Measurements from ENCODE around the gene HECTD2. TPM values are rescaled to one million over a fixed set of nuclear protein-coding genes. Genes with fewer than 3 reads are reported as not detected.
A peak's percentile ranks its signal among the peaks of the same experiment; 100 is the strongest.

The HECTD2 gene
- total RNA-seq, 1 donor from 2014 or later, result 22.1 TPM

DNA sequence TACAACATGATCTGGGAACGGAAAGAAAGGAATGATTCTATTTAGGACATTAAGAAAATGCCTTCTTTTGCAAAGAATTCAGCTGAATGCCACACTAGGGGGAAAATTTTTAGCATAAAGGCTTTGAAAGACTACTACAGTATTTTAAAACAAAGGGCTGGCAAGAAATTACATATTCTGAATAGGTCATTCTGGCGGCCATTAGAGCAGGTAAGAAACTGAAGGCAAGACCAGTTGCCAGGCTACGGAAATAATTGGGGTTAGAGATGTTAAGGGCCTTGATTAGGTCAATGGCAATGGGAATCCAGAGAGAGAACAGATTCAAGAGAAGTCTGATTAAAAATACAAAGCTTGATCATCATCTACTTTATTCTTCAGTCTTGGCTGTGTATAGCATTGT is 3.8 kb upstream of the HECTD2 start:
- no peak for DNase-seq (ENCODE audit: extremely low spot score, unreplicated experiment)
- peaks cover 2% of the 10 kb centered on the region for H3K36me3 Mint-ChIP-seq (ENCODE audit: unreplicated experiment)
- no peak overlapping the region for H3K27ac Mint-ChIP-seq (ENCODE audit: unreplicated experiment)
- H3K9me3 Mint-ChIP-seq (ENCODE audit: unreplicated experiment), result no peaks in the 10 kb centered on the region
- no peaks in the 10 kb centered on the region for H3K27me3 Mint-ChIP-seq (ENCODE audit: unreplicated experiment)
- no peak overlapping the region for H3K4me3 Mint-ChIP-seq (ENCODE audit: unreplicated experiment)
- no peak for TF ChIP-seq CTCF (IDR thresholded peaks at IDR 0.05)
- H3K4me1 Mint-ChIP-seq (ENCODE audit: unreplicated experiment), result peaks cover 21% of the 10 kb centered on the region

- peak; percentile 90 for DNase-seq (ENCODE audit: extremely low spot score, unreplicated experiment)
- Mint-ChIP-seq H3K27me3 (ENCODE audit: unreplicated experiment) (no peaks in the 10 kb centered on the region), H3K4me3 (ENCODE audit: unreplicated experiment) (peak overlapping the region; percentile 83), H3K9me3 (ENCODE audit: unreplicated experiment) (no peaks in the 10 kb centered on the region), H3K27ac (ENCODE audit: unreplicated experiment) (peak overlapping the region; percentile 96), H3K4me1 (ENCODE audit: unreplicated experiment) (peaks cover 27% of the 10 kb centered on the region), H3K36me3 (ENCODE audit: unreplicated experiment) (peaks cover 2% of the 10 kb centered on the region)
- peak; percentile 24 for TF ChIP-seq CTCF (IDR thresholded peaks at IDR 0.05)
Measured at GRCh38 chr10:91409069-91409868, 875 bp upstream of the HECTD2 start.

DNA sequence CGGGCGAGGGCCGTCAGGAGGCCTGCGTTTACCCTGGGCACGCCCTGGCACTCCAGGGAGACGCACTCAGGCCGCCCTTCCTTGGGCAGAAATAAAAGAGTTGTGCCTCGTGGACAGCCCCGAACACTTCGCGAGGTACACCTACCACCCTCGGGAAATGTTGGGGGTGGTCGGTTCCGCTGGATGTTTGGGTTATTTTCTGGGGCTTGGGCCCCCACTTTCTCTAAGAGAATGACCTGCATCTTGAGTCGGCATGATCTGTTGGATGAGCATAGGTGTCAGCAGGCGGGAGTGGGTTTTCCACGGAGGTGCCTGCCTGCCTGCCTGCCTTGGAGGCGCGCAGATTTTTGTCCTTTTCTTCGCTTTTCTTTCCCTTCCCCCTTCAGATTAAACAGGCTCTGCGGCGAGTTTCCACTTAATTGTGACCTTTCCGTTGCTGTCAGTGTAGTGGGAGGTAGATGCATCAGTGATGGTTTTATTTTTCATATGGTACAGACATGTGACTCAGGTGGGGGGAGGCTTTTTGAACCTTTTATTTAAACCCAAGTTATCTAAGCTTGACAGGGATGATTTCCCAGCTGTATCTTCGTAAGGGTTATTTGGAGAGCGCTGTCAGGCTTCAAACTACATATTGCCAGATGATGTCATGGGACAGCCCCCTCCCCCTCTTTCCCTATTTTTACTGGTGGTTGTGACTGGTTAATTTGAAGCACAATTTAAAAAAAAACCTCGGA is 661 bp downstream of the HECTD2 start:
- Mint-ChIP-seq H3K9me3 (ENCODE audit: unreplicated experiment) (no peaks in the 10 kb centered on the region), H3K4me1 (ENCODE audit: unreplicated experiment) (peaks cover 32% of the 10 kb centered on the region), H3K4me3 (ENCODE audit: unreplicated experiment) (peak overlapping the region; percentile 86), H3K36me3 (ENCODE audit: unreplicated experiment) (no peaks in the 10 kb centered on the region), H3K27me3 (ENCODE audit: unreplicated experiment) (no peaks in the 10 kb centered on the region), H3K27ac (ENCODE audit: unreplicated experiment) (peak overlapping the region; percentile 94)
- DNase-seq (ENCODE audit: extremely low spot score, unreplicated experiment), result no peak
- TF ChIP-seq CTCF (IDR thresholded peaks at IDR 0.05), result no peak

DNA sequence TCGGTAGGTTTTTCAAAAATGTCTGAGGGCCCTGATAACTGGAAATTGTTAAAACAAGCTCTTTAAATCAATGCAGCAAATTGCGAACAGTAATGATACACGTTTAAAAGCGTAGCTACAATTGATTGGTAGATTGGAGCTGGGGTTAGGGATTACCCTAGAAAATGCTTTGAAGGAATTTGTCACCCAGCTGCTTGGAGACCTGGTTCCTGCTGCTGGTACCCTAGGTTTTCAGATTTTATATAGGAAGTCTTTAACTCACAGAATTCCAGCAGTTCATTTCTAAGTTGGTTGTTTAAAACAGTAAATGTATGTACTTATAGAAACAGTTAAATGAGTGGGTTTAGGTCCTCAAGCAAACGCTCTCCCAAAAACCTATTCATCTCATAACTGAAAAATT is 1.5 kb downstream of the HECTD2 start:
- H3K36me3 Mint-ChIP-seq (ENCODE audit: unreplicated experiment), result no peaks in the 10 kb centered on the region
- no peak for DNase-seq (ENCODE audit: extremely low spot score, unreplicated experiment)
- peaks cover 36% of the 10 kb centered on the region for H3K4me1 Mint-ChIP-seq (ENCODE audit: unreplicated experiment)
- H3K27me3 Mint-ChIP-seq (ENCODE audit: unreplicated experiment), result no peaks in the 10 kb centered on the region
- TF ChIP-seq CTCF (IDR thresholded peaks at IDR 0.05), result no peak
- peak overlapping the region; percentile 94 for H3K27ac Mint-ChIP-seq (ENCODE audit: unreplicated experiment)
- no peaks in the 10 kb centered on the region for H3K9me3 Mint-ChIP-seq (ENCODE audit: unreplicated experiment)
- H3K4me3 Mint-ChIP-seq (ENCODE audit: unreplicated experiment), result peak overlapping the region; percentile 86

Measured in osteocyte (in vitro differentiated cells).